K562 (cell line): Measurements from ENCODE around the gene PRAC1. TPM values are rescaled to one million over a fixed set of nuclear protein-coding genes. Genes with fewer than 3 reads are reported as not detected.

ENCODE experiments used
- ATAC-seq: fragments of 200-7000 bp; cut with Tn5 transposase; 3 replicates; pipeline ENCODE4 v1.9.1; 2020; ENCODE audit warnings: moderate library complexity
- BruUV-seq: library from RNA; stranded (reverse); fragments of 400-500 nt; replicated peaks from 2 replicates; lab custom pipeline; 2021; lab: Mats Ljungman, UMichigan
- CTCF ChIA-PET: fragments of 300-600 bp; formaldehyde crosslinking; extraction: SDS; loops from one replicate; lab custom pipeline; 2021; ENCODE audit warnings: low intra/inter-chr PET ratio; lab: Yijun Ruan, JAX
- POLR2A ChIA-PET: fragments of 300-600, 350-650 bp; sonication (Branson Sonifier 250); formaldehyde crosslinking; extraction: SDS; loops from one replicate; lab custom pipeline; 2021; ENCODE audit warnings: antibody characterized with exemption, inconsistent platforms; lab: Yijun Ruan, JAX
- DNase-seq, 4 experiments: peaks; one replicate each; pipeline versions ENCODE4 v3.0.0 to v3.0.0-alpha.2; 2011 to 2018; ENCODE audit warnings: low spot score in 3 of 4, mixed read lengths in 3 of 4; ENCODE audit errors: extremely low read depth in 1 of 4
- FAIRE-seq: peaks from 2 replicates; lab custom pipeline; 2011; peaks lifted over from hg19 to GRCh38; lab: Jason Lieb, UNC
- H2AFZ ChIP-seq: 2 replicates; pipeline ENCODE4 v1.6.0; 2011; ENCODE audit warnings: low read depth, low read length, control low read depth, inconsistent platforms
- H3K27ac ChIP-seq: fragments of 200-600 bp; 3 replicates; pipeline ENCODE4 v1.8.0; 2011; ENCODE audit warnings: low read depth, mild to moderate bottlenecking, control low read depth, inconsistent platforms, low read length, moderate library complexity, mixed read lengths; ENCODE audit errors: extremely low read depth
- H3K27me3 ChIP-seq, 2 experiments: fragments of 300-600 bp in 1 of 2; 2 replicates in 1 of 2; 3 replicates in 1 of 2; pipeline versions ENCODE4 v1.6.0 to v1.8.0; 2011; ENCODE audit warnings: inconsistent platforms in 2 of 2, low read length in 2 of 2, mild to moderate bottlenecking in 1 of 2, mixed read lengths in 1 of 2, moderate library complexity in 1 of 2; ENCODE audit not compliant: control insufficient read depth in 2 of 2, insufficient read depth in 2 of 2
- H3K36me3 ChIP-seq: fragments of 300-600 bp; 3 replicates; pipeline ENCODE4 v1.8.0; 2011; ENCODE audit warnings: mild to moderate bottlenecking, low read length, inconsistent platforms; ENCODE audit not compliant: control insufficient read depth, insufficient read depth
- H3K4me1 ChIP-seq, 2 experiments: fragments of 200-600 bp in 1 of 2; replicated peaks in 1 of 2; 2 replicates in 1 of 2; 3 replicates in 1 of 2; pipeline versions ENCODE4 v1.5.1 to v1.8.0; 2011; ENCODE audit warnings: inconsistent platforms in 2 of 2, low read length in 2 of 2, mild to moderate bottlenecking in 1 of 2, mixed read lengths in 1 of 2, moderate library complexity in 1 of 2; ENCODE audit not compliant: control insufficient read depth in 2 of 2, insufficient read depth in 2 of 2
- H3K4me2 ChIP-seq: 2 replicates; pipeline ENCODE4 v1.6.1; 2011; ENCODE audit warnings: low read length, control low read depth, inconsistent platforms, mixed read lengths; ENCODE audit not compliant: insufficient read depth
- H3K4me3 ChIP-seq: fragments of 200-600 bp; sonication (generic), shearing (Covaris generic); 2 replicates; pipeline ENCODE4 v1.5.1; 2016; ENCODE audit warnings: control low read depth, inconsistent platforms
- H3K79me2 ChIP-seq: fragments of 200-600 bp; 3 replicates; pipeline ENCODE4 v1.8.0; 2011; ENCODE audit warnings: low read length, inconsistent platforms; ENCODE audit not compliant: control insufficient read depth, insufficient read depth
- H3K9ac ChIP-seq, 2 experiments: 2 replicates each; pipeline versions ENCODE4 v1.6.0 to v1.6.1; 2011; ENCODE audit warnings: low read depth in 2 of 2, low read length in 2 of 2, control low read depth in 1 of 2, inconsistent platforms in 1 of 2, mild to moderate bottlenecking in 1 of 2, mixed read lengths in 1 of 2; ENCODE audit not compliant: insufficient read depth in 1 of 2
- H3K9me1 ChIP-seq: one replicate; pipeline ENCODE4 v1.6.0; 2011; ENCODE audit warnings: inconsistent platforms, mild to moderate bottlenecking, low read length, moderate library complexity; ENCODE audit not compliant: control insufficient read depth, insufficient read depth
- H3K9me3 ChIP-seq: replicated peaks from 2 replicates; pipeline ENCODE4 v1.5.1; 2011; ENCODE audit warnings: low read depth, low read length, inconsistent platforms; ENCODE audit not compliant: control insufficient read depth, insufficient read depth
- H4K20me1 ChIP-seq: replicated peaks from 2 replicates; pipeline ENCODE4 v1.6.1; 2011; ENCODE audit warnings: low read length, inconsistent platforms, mixed read lengths; ENCODE audit not compliant: control insufficient read depth, insufficient read depth
- MAFK ChIP-seq: IDR thresholded peaks from 2 replicates; pipeline ENCODE4 v1.6.1; 2011; ENCODE audit warnings: low read length, improper control_type of control experiment
- NFE2L1 ChIP-seq: fragments of 450-650 bp; IDR thresholded peaks from 2 replicates; pipeline ENCODE4 v1.6.1; 2016; ENCODE audit warnings: missing genetic modification characterization, low read depth, mild to moderate bottlenecking, missing compliant biosample characterization, moderate library complexity, borderline replicate concordance
- SLC30A9 ChIP-seq: fragments of 250-450 bp; sonication (Bioruptor Pico); IDR thresholded peaks from 2 replicates; pipeline ENCODE4 v1.8.0; 2022; ENCODE audit warnings: mild to moderate bottlenecking, moderate library complexity
- WGBS: fragments of 100-300 bp; shearing (Covaris generic); methylation state at CpG from one replicate; pipeline ENCODE4 v1.1.6; 2016; ENCODE audit warnings: low coverage, mixed read lengths; ENCODE audit not compliant: insufficient coverage; ENCODE audit errors: missing lambda C conversion rate; 5-methylcytosine and 5-hydroxymethylcytosine counted together
- in situ Hi-C: fragments of 300-500 bp; cut with MboI; formaldehyde crosslinking; loops from 4 replicates; pipeline ENCODE4 v1.15.0; 2018; ENCODE audit warnings: inconsistent platforms, mixed read lengths
- intact Hi-C: fragments of 100-400 bp; cut with micrococcal nuclease; formaldehyde crosslinking; loops from 2 replicates; pipeline ENCODE4 v1.14.2; 2022
- polyA plus RNA-seq, 8 experiments: library from polyadenylated mRNA; depleted of rRNA in 4 of 8; stranded (reverse) in 5 of 8; unstranded in 3 of 8; fragments of >200 nt; fragmentation: Nextera tagmentation in 2 of 8; fragmentation: Illumina TruSeq in 1 of 8; extraction: Ambion mirVana in 2 of 8; extraction: Trizol in 1 of 8; gene quantifications; 2 replicates each; pipeline versions ENCODE4 v1.2.1 to v1.2.3, GENCODE V29; 2011 to 2014; ENCODE audit warnings: inconsistent platforms in 1 of 8, missing spikeins in 1 of 8
- total RNA-seq, 7 experiments: library from RNA; depleted of rRNA in 6 of 7; stranded (reverse); fragments of >200 nt in 6 of 7; fragmentation: Illumina TruSeq in 2 of 7; extraction: Trizol in 2 of 7; gene quantifications; 2 replicates each; pipeline versions ENCODE4 v1.2.1 to v1.2.3, GENCODE V29; 2011 to 2021; ENCODE audit warnings: low replicate concordance in 1 of 7
- TF ChIP-seq, protein P1 (sequence below): IDR thresholded peaks from 2 replicates; pipeline ENCODE4 v1.6.1; 2016; ENCODE audit warnings: missing genetic modification characterization, missing compliant biosample characterization
- TF ChIP-seq, protein P2 (sequence below), 2 experiments: fragments of 450-650 bp in 1 of 2; sonication (generic) in 1 of 2; formaldehyde crosslinking in 1 of 2; IDR thresholded peaks; 2 replicates each; pipeline versions ENCODE4 v1.7.1 to v1.9.0; 2016 to 2022; ENCODE audit warnings: inconsistent platforms in 1 of 2, mild to moderate bottlenecking in 1 of 2, missing genetic modification reagents in 1 of 2
- TF ChIP-seq, protein P3 (sequence below): fragments of 250-450 bp; sonication (Bioruptor Pico); IDR thresholded peaks from 2 replicates; pipeline ENCODE4 v1.5.0; 2021; ENCODE audit warnings: mild to moderate bottlenecking, moderate library complexity

Gene PRAC1
- total and polyA plus RNA-seq, 9 of the 15 experiments (the other 6 are each of a cell fraction or from before 2014, with no cell fraction given), result not detected

DNA sequence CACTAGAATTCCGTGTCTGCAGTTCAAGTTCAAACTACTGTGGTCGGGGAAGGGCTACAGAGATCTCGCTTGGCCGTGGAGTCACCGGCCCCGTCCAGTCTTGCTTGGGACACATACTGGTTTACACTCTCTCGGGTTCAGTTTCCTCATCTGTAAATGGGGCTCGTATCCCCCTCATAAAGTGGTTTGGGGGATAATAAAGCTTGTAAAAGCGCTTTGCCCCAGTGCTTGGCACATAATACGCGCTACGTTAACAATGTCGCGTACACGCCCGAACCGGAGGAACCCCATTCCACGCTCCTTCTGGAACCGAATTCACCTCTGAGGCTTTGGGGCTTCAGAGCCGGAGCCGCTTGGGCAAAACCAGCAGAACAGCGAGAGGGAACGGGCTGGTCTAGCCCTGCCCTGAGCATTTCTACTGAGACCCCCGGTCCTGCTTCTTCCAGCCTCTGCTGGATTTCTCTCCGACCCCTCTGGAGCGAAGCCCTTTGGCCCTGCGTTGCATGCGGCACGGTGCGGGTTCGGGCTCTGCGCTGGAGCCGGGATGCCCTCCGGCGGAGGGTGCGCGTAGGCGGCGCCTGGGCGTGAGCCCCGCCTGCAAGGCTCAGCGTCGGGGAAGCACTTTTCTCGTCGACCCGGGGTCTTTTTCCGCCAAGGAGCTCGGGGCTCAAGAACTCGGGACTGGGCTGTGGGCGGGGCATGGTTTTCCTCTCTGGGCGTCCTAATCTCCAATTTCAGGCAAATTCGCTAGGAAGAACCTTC lies 32.4 kb upstream of the PRAC1 start:
- no peak for DNase-seq
- Histone ChIP-seq H3K9me3 (no peaks in the 10 kb centered on the region), H3K4me2 (no peak overlapping the region), H3K36me3 (no peaks in the 10 kb centered on the region), H3K4me3 (no peak overlapping the region), H4K20me1 (peaks cover 6% of the 10 kb centered on the region; the same call in 1 of the 2 replicates), H3K4me1 (peaks cover 0 to 11% of the 10 kb centered on the region in 2 experiments; a peak in 2 of 5 replicates), H2AFZ (no peak overlapping the region), H3K27me3 (peaks cover 68 to 76% of the 10 kb centered on the region in 2 experiments), H3K9me1 (no peaks in the 10 kb centered on the region), H3K9ac (no peak overlapping the region), H3K79me2 (no peaks in the 10 kb centered on the region), H3K27ac (no peak overlapping the region)
- BruUV-seq, result no TSS peak
- in situ Hi-C loops (no loop called here), intact Hi-C loops (no loop called here)
- ATAC-seq, result no peak
- CTCF ChIA-PET, result no interaction called here
- FAIRE-seq, result no peak
- POLR2A ChIA-PET, result no interaction called here
- WGBS, result 18% methylated on average over 42 of the region's 52 CpGs
- TF ChIP-seq MAFK (no peak), SLC30A9 (CRISPR knock-in tag) (no peak), NFE2L1 (tag) (no peak)
- TF ChIP-seq, protein P1, sequence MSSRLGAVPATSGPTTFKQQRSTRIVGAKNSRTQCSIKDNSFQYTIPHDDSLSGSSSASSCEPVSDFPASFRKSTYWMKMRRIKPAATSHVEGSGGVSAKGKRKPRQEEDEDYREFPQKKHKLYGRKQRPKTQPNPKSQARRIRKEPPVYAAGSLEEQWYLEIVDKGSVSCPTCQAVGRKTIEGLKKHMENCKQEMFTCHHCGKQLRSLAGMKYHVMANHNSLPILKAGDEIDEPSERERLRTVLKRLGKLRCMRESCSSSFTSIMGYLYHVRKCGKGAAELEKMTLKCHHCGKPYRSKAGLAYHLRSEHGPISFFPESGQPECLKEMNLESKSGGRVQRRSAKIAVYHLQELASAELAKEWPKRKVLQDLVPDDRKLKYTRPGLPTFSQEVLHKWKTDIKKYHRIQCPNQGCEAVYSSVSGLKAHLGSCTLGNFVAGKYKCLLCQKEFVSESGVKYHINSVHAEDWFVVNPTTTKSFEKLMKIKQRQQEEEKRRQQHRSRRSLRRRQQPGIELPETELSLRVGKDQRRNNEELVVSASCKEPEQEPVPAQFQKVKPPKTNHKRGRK (tag), result no peak
- TF ChIP-seq, protein P2, sequence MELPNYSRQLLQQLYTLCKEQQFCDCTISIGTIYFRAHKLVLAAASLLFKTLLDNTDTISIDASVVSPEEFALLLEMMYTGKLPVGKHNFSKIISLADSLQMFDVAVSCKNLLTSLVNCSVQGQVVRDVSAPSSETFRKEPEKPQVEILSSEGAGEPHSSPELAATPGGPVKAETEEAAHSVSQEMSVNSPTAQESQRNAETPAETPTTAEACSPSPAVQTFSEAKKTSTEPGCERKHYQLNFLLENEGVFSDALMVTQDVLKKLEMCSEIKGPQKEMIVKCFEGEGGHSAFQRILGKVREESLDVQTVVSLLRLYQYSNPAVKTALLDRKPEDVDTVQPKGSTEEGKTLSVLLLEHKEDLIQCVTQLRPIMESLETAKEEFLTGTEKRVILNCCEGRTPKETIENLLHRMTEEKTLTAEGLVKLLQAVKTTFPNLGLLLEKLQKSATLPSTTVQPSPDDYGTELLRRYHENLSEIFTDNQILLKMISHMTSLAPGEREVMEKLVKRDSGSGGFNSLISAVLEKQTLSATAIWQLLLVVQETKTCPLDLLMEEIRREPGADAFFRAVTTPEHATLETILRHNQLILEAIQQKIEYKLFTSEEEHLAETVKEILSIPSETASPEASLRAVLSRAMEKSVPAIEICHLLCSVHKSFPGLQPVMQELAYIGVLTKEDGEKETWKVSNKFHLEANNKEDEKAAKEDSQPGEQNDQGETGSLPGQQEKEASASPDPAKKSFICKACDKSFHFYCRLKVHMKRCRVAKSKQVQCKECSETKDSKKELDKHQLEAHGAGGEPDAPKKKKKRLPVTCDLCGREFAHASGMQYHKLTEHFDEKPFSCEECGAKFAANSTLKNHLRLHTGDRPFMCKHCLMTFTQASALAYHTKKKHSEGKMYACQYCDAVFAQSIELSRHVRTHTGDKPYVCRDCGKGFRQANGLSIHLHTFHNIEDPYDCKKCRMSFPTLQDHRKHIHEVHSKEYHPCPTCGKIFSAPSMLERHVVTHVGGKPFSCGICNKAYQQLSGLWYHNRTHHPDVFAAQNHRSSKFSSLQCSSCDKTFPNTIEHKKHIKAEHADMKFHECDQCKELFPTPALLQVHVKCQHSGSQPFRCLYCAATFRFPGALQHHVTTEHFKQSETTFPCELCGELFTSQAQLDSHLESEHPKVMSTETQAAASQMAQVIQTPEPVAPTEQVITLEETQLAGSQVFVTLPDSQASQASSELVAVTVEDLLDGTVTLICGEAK (IDR thresholded peaks at IDR 0.05), result no peak
- TF ChIP-seq, protein P2 (CRISPR knock-in tag; IDR thresholded peaks at IDR 0.05), result no peak
- TF ChIP-seq, protein P3, sequence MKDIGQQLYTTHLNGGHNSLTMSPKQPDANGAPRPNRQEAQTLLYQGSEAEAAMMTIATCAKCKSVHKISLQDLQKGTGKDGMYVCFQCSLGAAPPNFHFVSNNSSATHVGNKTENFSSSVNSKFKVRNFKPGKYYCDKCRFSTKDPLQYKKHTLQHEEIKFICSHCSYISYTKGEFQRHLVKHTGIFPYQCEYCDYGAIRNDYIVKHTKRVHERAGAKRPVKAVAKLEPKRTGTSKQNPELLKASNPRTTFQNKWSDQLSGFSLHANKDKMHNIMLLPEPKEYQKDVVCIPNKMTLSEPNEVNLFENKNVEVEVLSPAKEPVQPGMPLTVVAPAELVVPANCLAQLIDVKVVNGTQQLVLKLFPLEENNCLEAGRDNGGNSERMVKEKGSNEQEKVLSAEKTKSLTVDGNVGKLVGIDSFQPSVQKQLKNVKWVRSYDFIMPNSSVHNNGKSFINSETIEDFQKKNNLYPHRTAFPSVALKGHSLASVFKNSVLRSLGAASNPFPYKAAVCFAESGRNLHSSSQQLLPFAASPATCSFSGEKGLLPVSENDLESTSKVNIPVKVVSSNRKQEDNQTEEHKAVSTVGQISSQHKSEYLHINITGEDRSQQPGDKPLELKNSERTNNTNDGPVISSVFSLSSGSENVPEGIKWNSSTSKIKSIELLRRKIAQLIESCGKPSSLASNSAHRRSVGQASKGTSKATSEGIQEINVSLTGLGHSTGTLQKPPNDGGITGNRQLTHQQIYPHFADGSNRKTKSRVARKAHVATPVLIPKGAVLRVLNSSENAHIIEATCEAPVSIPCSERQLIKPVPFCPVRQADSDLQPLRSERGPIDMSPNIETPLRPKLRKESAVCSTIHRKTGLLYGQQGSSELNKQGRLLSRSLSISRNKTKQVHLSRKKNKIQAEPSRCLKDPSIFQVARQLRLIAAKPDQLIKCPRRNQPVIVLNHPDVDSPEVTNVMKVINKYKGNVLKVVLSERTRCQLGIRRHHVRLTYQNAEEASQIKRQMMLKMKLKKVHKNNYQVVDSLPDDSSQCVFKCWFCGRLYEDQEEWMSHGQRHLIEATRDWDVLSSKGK (CRISPR knock-in tag), result no peak
